Stimulated activated CD8-positive, alpha-beta memory T cell treated with anti-CD3 and anti-CD28 coated beads, Interleukin-4, amount 100 ng/mL, for 4 hours (primary cell): ENCODE measurements around the gene ZNF322.
"Not testable (repeated sequence)": the region's sequence is repeated elsewhere in the genome, so short reads cannot be mapped to it uniquely, and the experiment has no call there.

Source experiments
- DNase-seq, 2 donors: peaks; one replicate each; pipeline ENCODE4 v3.0.0-alpha.2; 2020; ENCODE audit warnings: low read depth in 2 of 2, low spot score in 1 of 2

Gene ZNF322, protein sequence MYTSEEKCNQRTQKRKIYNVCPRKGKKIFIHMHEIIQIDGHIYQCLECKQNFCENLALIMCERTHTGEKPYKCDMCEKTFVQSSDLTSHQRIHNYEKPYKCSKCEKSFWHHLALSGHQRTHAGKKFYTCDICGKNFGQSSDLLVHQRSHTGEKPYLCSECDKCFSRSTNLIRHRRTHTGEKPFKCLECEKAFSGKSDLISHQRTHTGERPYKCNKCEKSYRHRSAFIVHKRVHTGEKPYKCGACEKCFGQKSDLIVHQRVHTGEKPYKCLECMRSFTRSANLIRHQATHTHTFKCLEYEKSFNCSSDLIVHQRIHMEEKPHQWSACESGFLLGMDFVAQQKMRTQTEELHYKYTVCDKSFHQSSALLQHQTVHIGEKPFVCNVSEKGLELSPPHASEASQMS

DNA sequence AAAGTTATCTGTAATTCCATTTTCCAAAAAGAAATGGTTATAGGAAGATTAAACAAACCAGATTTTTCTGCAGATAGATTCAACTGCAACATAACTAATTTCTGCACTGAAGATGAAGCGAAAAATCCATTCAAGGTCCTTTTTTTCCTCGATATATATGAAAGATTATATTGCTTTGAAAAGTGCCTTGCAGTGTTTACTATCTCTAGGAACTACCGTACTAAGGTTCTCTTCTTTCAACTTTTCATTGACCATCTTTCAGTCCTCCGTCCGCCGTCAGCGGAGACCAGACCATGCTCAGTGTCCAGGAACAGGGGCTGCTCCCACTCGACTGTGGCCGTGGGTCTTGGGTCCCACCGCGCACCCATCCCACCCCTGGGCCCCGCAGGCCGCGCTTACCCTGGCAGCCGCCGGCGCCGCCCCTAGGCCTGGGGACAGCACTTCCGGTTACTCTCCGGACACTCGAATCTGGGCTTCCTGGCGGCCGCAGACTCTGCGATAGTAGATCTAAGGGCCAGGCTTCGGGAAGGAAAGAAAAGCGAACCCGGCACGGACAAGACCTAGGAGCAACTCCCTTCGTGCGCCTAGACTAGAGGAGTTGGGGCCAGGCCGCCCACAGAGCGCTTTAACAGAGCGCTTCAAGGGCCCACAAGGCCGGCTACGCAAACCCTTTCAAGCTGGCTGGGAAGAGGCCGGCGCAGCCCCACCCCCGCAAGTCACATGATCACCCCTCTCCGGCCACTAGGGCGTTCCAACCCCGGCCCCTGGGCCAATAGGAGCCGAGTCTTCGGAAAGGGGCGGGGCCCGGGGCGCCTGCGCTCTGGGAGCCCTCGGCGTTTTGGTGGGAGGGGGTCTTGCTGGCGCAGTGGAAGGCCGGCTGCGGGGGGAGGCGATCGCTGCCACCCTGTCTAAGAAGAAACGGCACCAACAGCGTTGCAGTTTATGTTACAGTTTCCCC, at the start of gene ZNF322:
Gene ZNF322, minus strand, starts transcription at position 705 of the 958 bp plus-strand sequence. CDS start 21,193 bp downstream, outside the sequence.
- peak; percentile 56 to 79 for DNase-seq

DNA sequence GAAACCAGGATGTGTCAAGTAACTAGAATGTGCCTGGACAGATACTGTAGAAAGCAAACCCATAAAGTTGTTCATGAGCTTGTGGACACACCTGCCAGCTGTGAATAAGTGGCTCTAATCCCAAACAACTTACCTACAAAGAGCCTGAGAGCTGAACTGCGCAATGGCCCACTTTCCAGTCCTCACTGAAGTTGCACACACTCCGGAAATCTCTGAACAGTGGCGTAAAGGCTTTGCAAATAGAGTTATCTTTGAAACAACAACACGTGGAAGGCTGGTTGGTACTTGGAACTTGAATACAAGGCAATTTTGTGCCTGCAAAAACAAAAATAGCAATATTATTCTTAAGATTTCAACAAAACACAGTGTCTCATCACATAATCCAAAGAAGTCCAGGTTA, 46.2 kb upstream of the ZNF322 start:
- DNase-seq, result not testable (repeated sequence)

DNA sequence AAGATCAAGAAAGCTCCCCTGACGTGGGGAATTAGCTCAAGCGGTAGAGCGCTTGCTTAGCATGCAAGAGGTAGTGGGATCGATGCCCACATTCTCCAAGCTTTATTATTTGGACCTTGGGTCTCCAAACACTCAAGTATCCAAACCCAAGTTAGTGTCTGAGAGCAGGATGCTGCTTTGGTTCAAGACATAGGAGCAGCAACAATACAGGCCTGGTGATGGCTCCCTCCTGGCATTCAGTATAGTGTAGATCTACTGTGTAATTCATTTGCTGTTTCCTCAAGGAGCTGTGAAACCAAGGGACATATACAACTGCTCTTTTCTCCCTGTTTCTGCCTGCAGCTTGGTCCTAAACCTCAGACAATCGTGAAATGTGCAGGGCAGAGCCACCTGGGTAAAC, 45.8 kb upstream of the ZNF322 start:
- DNase-seq, result not testable (repeated sequence)

DNA sequence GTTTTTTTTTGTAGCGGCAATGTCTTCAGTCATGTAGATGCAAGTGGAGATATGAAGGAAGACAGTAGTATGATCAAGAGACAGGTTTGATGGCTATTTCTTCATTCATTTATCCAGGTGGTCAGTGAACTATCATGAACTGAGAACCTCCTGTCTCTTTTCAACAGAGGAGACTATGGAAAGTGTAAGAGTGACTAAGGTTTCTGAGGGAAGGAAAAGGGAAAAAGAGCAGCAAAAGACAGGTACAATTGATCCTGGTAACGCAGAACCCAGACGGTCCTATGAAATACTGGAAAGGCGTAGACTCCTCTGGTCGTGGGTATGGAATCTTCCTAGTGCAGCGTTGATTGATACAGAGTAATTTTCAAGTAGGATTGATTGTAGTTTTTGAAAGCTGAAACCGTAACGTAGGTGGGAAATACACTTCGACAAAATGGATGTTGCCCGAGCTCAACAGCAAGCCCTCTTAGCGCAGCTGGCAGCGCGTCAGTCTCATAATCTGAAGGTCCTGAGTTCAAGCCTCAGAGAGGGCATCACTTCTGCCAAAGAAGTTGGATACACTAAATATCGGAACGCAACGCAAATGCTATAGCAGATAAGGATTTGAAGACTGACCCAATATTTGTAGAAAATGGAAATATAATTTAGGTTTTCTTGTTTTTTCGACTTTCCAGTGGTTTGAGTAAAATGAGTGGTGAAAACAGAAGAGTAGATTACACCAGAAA, 41.6 kb upstream of the ZNF322 start:
- DNase-seq, result not testable (repeated sequence)

DNA sequence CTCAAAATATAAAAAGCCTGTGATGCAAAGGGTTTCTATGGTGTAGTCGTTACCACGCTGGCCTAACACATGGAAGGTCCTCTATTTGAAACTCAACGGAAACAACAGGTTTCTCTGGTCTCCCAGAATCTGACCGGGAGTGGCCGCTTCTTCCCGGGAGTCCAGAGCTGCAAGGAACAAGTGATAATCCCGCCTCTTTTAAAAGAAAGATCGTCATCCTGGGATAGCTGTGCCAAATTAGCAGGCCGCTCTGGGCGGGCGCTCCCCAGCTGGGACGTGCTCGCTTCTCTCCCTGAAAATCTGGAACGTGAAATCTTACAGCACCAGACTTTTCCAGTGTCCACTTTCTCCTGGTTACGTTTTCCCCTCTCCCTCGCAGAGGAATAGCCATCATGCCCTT, 38.0 kb upstream of the ZNF322 start:
- not testable (repeated sequence) for DNase-seq

DNA sequence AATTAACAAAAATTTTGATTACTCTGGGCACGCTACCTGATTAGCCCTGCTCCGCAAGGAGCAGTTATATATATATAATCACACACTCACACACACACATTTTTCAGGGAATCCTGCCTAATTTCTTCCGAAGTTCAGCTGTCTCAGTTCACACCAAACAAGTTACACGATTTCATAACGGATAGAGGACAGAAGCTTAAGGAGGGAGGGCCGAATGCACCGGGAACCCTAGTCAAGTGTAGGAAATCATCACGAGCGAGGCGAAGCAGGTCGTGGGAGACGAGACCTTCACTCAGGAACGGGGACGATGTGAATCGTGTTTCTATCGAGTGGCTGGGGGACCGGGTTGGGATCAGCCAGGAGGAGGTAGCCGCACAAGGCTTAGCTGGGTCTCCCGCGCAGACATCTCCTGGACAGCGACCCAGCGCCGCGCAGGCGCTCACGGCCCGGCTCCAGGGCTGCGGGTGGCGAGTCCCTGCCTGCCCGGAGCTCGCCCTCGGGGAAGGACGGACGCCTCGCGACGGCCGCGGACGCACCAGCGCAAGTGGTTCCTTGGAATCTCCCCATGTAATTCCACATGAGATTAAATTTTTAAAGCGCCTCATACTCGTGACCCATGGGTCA, 29.9 kb upstream of the ZNF322 start:
- not testable (repeated sequence) for DNase-seq

DNA sequence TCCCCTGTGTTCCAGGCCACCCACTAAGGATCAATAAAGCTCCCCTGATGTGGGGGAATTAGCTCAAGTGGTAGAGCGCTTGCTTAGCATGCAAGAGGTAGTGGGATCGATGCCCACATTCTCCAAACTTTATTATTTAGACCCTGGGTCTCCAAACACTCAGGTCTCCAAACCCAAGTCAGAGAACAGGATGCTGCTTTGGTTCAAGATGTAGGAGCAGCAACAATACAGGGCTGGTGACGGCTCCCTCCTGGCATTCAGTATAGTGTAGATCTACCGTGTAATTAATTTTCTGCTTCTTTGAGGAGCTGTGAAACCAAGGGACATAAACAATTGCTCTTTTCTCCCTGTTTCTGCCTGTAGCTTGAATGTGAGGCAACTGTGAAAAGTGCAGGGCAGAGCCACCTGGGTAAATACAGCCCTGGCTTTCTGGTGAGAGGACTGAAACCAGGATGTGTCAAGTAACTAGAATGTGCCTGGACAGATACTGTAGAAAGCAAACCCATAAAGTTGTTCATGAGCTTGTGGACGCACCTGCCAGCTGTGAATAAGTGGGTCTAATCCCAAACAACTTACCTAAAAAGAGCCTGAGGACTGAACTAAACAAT, 23.0 kb upstream of the ZNF322 start:
- DNase-seq, result not testable (repeated sequence)

DNA sequence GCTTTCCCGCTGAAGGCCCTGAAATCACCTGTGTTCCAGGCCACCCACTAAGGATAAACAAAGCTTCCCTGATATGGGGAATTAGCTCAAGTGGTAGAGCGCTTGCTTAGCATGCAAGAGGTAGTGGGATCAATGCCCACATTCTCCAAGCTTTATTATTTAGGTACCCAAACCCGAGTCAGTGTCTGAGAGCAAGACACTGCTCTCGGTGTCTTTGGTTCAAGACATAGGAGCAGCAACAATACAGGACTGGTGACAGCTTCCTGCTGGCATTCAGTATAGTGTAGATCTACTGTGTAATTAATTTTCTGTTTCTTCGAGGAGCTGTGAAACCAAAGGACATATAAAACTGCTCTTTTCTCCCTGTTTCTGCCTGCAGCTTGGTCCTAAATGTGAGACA, 13.7 kb upstream of the ZNF322 start:
- not testable (repeated sequence) for DNase-seq

DNA sequence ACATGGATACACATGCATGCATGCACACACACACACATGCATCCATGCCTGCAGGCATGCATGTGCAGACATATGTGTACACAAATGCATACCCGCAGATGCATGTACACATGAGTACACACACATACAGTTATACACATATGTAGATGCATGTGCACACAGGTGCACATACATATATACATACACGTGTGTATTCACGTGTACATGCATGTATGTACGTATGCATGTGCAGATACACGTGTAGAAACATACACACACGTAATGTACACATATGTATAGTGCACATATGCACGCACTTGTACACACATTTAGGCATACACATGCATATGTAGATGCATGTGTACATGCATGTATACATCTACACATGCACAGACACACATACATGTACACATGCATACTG, 11.0 kb upstream of the ZNF322 start:
- DNase-seq, result not testable (repeated sequence)

DNA sequence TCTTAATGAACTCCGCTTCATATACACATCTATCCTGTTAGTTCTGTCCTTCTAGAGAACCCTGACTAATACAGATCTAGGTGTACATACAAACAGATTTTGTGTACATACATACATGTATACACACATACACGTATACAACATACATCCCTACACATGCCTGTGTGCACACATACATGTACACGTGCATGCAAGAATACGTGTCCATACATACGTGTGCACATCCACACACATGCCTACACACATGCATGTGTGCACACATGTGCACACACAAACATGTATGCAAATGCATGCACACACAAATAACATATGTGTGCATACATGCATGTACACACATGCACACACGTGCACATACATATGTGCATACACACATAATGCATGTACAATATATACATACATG, 10.5 kb upstream of the ZNF322 start:
- DNase-seq, result not testable (repeated sequence)

DNA sequence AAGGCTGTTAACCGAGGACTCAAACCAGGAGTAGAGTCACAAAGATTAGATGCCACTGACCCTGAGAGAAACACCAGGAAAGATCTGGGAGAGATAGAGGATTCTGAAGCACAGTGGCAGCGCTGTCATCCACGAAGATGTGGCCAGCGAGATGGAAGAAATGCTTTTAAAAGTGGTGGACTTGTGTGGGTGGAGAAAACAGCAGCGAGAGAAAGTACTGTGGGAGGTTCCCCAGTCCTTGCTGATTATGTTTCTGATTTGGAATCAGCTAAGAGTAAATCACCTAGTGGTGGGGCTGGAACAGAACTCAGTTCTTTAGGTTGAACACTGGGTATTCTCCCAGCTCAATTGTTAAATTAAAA, 435 bp upstream of the ZNF322 start:
- no peak for DNase-seq

DNA sequence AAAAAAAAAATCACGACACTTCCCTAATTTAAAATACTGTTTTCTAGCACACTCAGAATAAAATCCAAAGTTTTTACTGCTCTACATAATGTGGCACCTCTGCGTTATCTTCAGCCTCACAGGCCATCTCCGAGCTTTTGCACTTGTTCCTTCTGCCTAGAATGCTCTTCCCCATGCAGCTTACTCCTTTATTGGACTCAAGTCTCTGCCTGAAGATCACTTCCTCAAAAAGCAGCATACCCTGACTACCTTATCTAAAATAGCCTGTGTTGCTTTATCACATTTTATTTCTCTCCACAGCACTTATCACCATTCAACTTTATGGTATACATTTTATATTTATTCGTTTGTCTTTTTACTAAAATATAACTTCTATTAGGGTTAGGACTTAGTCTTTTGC, 2.3 kb downstream of the ZNF322 start:
- no peak for DNase-seq

DNA sequence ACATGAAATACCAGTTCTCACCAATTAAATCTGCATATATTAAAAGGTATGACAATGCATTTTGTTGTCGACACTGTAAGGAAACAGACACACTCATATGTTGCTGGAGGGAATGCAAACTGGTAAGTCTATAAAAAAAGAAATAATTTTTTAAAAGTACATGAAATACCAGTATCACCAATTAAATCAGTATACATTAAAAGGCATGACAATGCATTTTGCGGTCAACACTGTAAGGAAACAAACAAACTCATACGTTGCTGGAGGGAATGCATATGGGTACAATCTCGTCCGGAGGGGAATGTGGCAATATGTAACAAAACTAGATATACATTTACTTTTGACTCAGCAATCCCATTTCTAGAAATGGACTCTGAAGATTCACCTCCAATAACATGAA, 6.5 kb downstream of the ZNF322 start:
- no peak for DNase-seq

DNA sequence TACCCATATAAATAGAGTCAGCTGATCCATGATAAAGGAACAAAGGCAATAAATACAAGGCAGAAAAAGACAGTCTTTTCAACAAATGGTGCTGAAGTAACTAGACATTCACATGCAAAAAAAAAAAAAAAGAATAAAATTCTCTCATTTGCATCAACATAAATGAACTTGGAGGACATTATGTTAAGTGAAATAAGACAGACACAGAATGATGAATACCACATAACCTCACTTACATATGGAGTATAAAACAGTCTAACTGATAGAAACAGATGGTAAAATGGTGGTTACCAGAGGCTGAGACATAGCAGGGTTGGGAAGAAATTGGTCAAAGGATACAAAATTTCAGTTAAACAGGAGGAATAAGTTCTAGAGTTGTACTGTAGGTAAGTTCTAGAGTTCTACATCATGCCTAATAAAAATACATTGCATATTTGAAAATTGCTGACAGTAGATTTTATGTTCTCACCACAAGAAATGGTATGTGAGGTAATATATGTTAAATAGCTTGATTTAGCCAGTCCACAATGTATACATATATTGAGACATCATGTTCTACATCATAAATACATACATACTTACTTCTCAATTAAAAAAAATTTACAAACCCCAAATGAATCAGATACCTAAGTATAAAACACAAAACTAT, 8.3 kb downstream of the ZNF322 start:
- DNase-seq, result no peak

DNA sequence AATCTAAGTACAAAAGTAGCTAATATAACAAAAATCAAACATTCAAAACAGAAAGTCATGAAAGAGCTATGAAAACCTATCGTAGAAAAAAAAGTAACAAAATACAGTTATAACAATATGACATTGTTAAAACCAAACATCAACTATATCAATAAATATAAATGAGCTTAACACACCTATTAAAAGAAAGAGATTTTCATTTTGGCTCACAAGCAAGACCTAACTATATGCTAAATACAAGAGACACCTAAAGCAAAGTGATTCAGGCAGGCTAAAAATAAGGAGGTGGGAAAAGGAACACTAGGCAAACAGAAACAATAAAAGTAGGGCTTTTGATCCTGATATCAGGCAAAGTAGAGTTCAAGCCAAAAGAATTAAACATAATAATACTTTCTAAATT, 13.5 kb downstream of the ZNF322 start:
- DNase-seq, result no peak

DNA sequence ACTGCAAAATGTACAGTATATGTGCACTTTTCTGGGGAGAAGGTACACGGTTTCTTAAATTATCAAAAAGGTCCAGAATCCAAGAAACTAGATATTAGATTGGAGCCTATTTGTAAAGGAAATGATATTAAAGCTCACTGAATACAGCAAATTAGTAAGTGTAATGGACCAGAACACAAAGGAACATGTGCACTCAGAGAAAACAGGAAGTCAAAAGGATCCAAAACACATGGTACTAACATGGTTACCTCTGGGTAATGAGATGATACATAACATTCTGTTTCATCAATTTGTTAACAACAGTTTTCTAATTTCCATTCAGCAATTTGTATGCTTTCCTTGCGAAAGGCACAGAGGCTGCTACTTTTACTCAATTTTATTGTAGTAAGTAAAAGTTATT, 18.7 kb downstream of the ZNF322 start:
- no peak for DNase-seq

DNA sequence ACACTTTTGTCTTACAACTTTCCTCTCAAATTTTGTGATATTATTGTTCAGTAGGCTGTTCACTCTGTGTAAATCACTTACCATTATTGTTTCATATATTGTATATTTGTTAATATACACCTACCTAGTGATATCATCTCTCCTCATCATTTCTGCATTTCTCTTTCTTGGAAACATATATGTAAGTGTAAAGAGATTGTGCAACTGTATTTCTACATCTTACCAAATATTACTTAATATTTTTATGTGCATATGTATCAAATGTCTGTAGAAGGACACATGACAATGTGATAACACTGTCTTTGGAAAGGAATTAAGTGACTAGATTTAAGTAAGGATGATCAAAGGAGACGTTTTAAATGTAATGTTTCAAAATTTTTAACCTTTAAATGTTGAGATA, 30.2 kb downstream of the ZNF322 start:
- DNase-seq, result no peak

DNA sequence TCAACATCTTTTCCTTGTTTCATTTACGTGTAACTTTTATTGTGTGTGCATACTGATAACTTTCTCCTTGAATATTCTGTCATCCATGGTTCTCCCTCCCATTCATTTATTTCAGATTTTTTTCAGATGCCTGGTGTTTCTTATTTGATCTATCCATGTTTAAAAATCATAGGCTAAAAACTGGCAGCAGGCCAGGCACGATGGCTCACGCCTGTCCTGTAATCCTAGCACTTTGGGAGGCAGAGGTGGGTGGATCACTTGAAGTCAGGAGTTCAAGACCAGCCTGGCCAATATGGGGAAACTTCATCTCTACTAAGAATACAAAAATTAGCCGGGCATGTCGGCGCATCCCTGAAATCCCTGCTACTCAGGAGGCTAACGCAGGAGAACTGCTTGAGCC, 31.7 kb downstream of the ZNF322 start:
- DNase-seq, result no peak

DNA sequence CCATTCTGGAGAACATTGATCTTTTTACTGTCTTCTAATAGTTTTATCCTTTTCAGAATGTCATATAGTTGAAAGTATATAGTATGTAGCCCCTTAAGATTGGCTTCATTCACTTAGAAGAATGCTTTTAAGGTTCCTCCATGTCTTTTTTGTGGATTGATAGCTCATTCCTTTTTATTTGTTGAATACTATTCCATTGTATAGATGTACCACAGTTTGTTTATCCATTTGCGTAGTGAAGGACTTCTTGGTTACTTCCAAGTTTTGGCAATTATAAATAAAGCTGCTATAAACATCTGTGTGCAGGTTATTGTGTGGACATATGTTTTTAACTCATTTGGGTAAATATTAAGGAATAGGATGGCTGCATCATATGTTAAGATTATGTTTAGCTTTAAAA, 35.0 kb downstream of the ZNF322 start:
- DNase-seq, result no peak

DNA sequence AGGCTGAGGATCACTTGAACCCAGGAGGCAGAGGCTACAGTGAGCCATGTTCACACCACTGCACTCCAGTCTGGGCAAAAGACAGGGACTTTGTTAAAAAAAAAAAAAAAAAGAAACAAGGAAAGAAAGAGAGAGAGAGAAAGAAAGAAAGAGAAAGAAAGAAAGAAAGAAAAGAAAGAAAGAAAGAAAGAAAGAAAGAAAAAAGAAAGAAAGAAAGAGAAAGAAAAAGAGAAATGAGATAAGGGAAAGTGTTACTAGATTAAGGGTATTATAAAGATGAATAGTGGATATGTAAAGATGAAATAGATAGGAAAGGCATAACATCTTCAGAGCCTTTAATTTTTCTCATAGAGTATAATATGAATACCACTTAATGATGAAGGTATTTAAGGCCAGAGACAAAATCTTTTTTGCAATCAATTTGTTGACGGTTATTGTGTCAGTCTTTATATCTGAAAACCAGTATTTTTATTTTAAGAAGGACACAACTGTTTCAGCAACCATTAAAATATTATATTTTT, 36.1 kb downstream of the ZNF322 start:
- no peak for DNase-seq
